OCI-LY7 (cell line): ENCODE measurements around the gene GNPTG. TPM values are rescaled to one million over a fixed set of nuclear protein-coding genes. Genes with fewer than 3 reads are reported as not detected.

Experiments
- total RNA-seq, 2 experiments: library from RNA; depleted of rRNA in 1 of 2; stranded (reverse); fragments of >200 nt in 1 of 2; shearing (Covaris generic) in 1 of 2; gene quantifications; 2 replicates each; pipeline ENCODE4 v1.2.3, GENCODE V29; 2014 to 2022

GNPTG gene
- total RNA-seq, 2 experiments from 2014 or later, result 21.3 to 24.1 TPM

Other genes starting within 250 kb of the GNPTG start
- not detected in 2 replicates for gene CACNA1H, start 198.8 kb upstream of the GNPTG start, total RNA-seq (2014; rRNA removed; shearing (Covaris generic))
- gene CACNA1H, start 198.8 kb upstream of the GNPTG start, total RNA-seq (2022), result not detected in 2 replicates
- gene TPSG1, start 126.7 kb upstream of the GNPTG start, total RNA-seq (2014; rRNA removed; shearing (Covaris generic)), result not detected in 2 replicates
- gene TPSG1, start 126.7 kb upstream of the GNPTG start, total RNA-seq (2022), result not detected in 2 replicates
- gene TPSB2, start 121.7 kb upstream of the GNPTG start, total RNA-seq (2014; rRNA removed; shearing (Covaris generic)), result not detected in 2 replicates
- gene TPSB2, start 121.7 kb upstream of the GNPTG start, total RNA-seq (2022), result not detected in 2 replicates
- gene TPSAB1, start 111.2 kb upstream of the GNPTG start, total RNA-seq (2014; rRNA removed; shearing (Covaris generic)), result not detected in 2 replicates
- gene TPSAB1, start 111.2 kb upstream of the GNPTG start, total RNA-seq (2022), result not detected in 2 replicates
- not detected in 2 replicates for gene TPSD1, start 95.9 kb upstream of the GNPTG start, total RNA-seq (2014; rRNA removed; shearing (Covaris generic))
- not detected in 2 replicates for gene TPSD1, start 95.9 kb upstream of the GNPTG start, total RNA-seq (2022)
- 122 and 126 TPM in 2 replicates for gene UBE2I, start 42.3 kb upstream of the GNPTG start, total RNA-seq (2014; rRNA removed; shearing (Covaris generic))
- 323 and 349 TPM in 2 replicates for gene UBE2I, start 42.3 kb upstream of the GNPTG start, total RNA-seq (2022)
- gene BAIAP3, start 18.3 kb upstream of the GNPTG start, total RNA-seq (2014; rRNA removed; shearing (Covaris generic)), result 2.9 and 6.3 TPM in 2 replicates
- 2.4 and 3.2 TPM in 2 replicates for gene BAIAP3, start 18.3 kb upstream of the GNPTG start, total RNA-seq (2022)
- 75.8 and 99.4 TPM in 2 replicates for gene TSR3, start 53 bp upstream of the GNPTG start, total RNA-seq (2014; rRNA removed; shearing (Covaris generic))
- gene TSR3, start 53 bp upstream of the GNPTG start, total RNA-seq (2022), result 43.5 and 47.2 TPM in 2 replicates
- gene UNKL, start 62.8 kb downstream of the GNPTG start, total RNA-seq (2014; rRNA removed; shearing (Covaris generic)), result 22.3 and 31.0 TPM in 2 replicates
- gene UNKL, start 62.8 kb downstream of the GNPTG start, total RNA-seq (2022), result 33.7 and 61.3 TPM in 2 replicates
- gene UQCC4, start 68.8 kb downstream of the GNPTG start, total RNA-seq (2014; rRNA removed; shearing (Covaris generic)), result 23.2 and 36.4 TPM in 2 replicates
- gene UQCC4, start 68.8 kb downstream of the GNPTG start, total RNA-seq (2022), result 16.5 and 17.0 TPM in 2 replicates
- not detected in 2 replicates for gene PERCC1, start 79.1 kb downstream of the GNPTG start, total RNA-seq (2014; rRNA removed; shearing (Covaris generic))
- gene PERCC1, start 79.1 kb downstream of the GNPTG start, total RNA-seq (2022), result not detected in 2 replicates
- 0.46 and 0.85 TPM in 2 replicates for gene CCDC154, start 92.6 kb downstream of the GNPTG start, total RNA-seq (2014; rRNA removed; shearing (Covaris generic))
- 1.1 and 2.5 TPM in 2 replicates for gene CCDC154, start 92.6 kb downstream of the GNPTG start, total RNA-seq (2022)
- 29.6 and 31.1 TPM in 2 replicates for gene CLCN7, start 123.1 kb downstream of the GNPTG start, total RNA-seq (2014; rRNA removed; shearing (Covaris generic))
- 60.3 and 62.4 TPM in 2 replicates for gene CLCN7, start 123.1 kb downstream of the GNPTG start, total RNA-seq (2022)
- gene PTX4, start 137.0 kb downstream of the GNPTG start, total RNA-seq (2014; rRNA removed; shearing (Covaris generic)), result not detected in 2 replicates
- gene PTX4, start 137.0 kb downstream of the GNPTG start, total RNA-seq (2022), result not detected in 2 replicates
- gene TELO2, start 141.4 kb downstream of the GNPTG start, total RNA-seq (2014; rRNA removed; shearing (Covaris generic)), result 43.5 and 58.2 TPM in 2 replicates
- gene TELO2, start 141.4 kb downstream of the GNPTG start, total RNA-seq (2022), result 63.7 and 70.1 TPM in 2 replicates
- not detected in 2 replicates for gene TMEM204, start 181.7 kb downstream of the GNPTG start, total RNA-seq (2014; rRNA removed; shearing (Covaris generic))
- not detected in 2 replicates for gene TMEM204, start 181.7 kb downstream of the GNPTG start, total RNA-seq (2022)